Brain microvascular endothelial cell (primary cell): ENCODE results near the gene ANGEL1.

Experiments
- DNase-seq: peaks from one replicate; pipeline ENCODE4 v3.0.0-alpha.2; 2020
- H3K27ac ChIP-seq: fragments of 250-450 bp; sonication (Bioruptor Pico); 2 replicates; pipeline ENCODE4 v1.5.1; 2020; ENCODE audit warnings: mild to moderate bottlenecking, moderate library complexity
- H3K27me3 ChIP-seq: fragments of 250-450 bp; sonication (Bioruptor Pico); replicated peaks from 2 replicates; pipeline ENCODE4 v1.5.1; 2020; ENCODE audit warnings: mild to moderate bottlenecking
- H3K36me3 ChIP-seq: fragments of 250-450 bp; sonication (Bioruptor Pico); replicated peaks from 2 replicates; pipeline ENCODE4 v1.5.1; 2020; ENCODE audit warnings: mild to moderate bottlenecking
- H3K4me3 ChIP-seq: 2 replicates; pipeline ENCODE4 v1.5.1; 2011; ENCODE audit warnings: low read depth, mild to moderate bottlenecking, control low read depth, low read length, moderate library complexity
- CTCF ChIP-seq: IDR thresholded peaks from 2 replicates; pipeline ENCODE4 v1.5.1; 2011; ENCODE audit warnings: low read depth, mild to moderate bottlenecking, moderate library complexity, low read length, control low read depth, inconsistent platforms; ENCODE audit errors: missing control alignments
- in situ Hi-C: cut with HindIII; loops from 2 replicates; pipeline ENCODE4 v1.10.0; 2017; ENCODE audit warnings: low sequenced_read_pairs, low pct_ligation_motif_present

Gene ANGEL1

GRCh38 chr14:76784266-76784874 lies 28.3 kb downstream of the ANGEL1 start:
- Histone ChIP-seq H3K27me3 (no peaks in the 10 kb centered on the region), H3K36me3 (peaks cover 6% of the 10 kb centered on the region), H3K27ac (no peak overlapping the region), H3K4me3 (no peak overlapping the region)
- in situ Hi-C loops, result no loop called here
- no peak for DNase-seq
- TF ChIP-seq CTCF, result no peak

DNA sequence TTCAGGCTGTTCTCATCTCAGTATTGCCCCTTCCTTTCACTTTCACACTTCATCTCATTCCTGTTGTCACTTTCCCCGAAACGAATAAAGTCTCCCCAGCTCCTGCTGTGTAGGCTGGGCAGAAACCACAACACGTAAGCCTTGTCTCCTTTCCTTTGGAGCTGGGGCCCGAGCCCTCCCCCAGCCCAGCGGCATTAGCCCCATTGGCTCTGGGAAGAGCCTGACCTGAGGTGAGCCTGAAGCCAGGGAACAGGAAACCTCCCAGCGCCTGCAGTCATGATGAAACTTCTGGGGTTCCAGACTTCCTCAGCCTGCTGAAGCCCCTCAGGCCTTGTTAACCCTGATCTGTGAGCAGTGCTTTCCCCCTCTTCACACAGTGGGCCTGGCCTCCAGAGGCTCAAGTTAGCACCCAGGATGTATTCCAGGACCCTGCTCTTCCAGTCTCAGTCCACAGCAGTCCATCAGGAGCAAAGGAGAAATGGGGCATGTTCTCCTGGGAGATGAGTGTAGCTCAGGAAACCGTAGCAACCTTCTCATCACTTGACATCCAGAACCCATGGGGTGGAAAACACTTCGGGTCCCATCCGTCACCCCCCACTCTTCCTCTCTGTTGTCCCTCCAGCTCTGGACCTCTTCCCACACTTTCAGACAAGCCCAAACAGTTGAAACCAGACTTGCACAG lies 29.7 kb downstream of the ANGEL1 start:
- Histone ChIP-seq H3K27ac (no peak overlapping the region), H3K36me3 (no peaks in the 10 kb centered on the region), H3K27me3 (no peaks in the 10 kb centered on the region), H3K4me3 (no peak overlapping the region)
- TF ChIP-seq CTCF, result no peak
- in situ Hi-C loops, result no loop called here
- DNase-seq, result no peak

DNA sequence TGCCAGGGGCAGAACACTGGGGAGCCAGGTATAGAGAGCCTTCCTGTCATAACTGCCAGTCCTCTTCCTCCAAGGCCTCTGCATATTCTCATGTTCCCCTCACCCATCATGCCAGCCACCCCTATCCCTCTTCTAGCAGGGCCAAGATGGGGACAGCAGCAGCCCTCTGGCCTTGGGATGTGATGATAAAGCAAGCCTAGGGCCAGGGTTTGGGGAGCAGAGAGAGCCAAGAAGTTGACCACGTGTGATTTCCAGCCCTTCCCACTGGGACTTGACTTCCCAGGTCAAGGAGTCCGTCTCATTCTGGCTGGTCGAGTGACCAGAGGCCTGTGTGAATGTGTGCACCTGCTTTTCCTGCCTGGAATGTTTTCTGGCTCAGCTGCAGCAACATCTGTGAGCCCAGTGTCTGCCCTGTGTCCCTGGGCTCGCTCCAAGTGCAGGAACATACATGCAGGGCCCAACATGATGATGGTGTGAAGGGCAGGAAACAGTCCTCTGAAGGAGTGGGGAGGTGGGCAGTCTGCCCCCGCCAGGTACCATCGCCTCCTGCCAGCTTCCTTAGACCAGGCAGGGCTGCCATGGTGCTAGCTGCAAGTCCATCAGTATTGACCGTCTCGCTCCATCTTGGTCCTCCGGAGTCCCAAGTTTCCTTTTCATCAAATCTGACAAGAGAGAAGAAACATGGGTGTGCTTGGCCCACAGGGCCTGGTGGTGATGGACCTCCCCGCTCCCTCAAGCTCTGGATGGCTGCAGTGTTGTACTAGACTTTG lies 30.4 kb downstream of the ANGEL1 start:
- no peaks in the 10 kb centered on the region for H3K27me3 ChIP-seq
- H3K4me3 ChIP-seq, result no peak overlapping the region
- H3K36me3 ChIP-seq, result no peaks in the 10 kb centered on the region
- no peak for TF ChIP-seq CTCF
- no peak for DNase-seq
- in situ Hi-C loops, result no loop called here
- no peak overlapping the region for H3K27ac ChIP-seq

GRCh38 chr14:76781648-76782051 lies 31.0 kb downstream of the ANGEL1 start:
- TF ChIP-seq CTCF, result no peak
- Histone ChIP-seq H3K4me3 (no peak overlapping the region), H3K27ac (no peak overlapping the region), H3K36me3 (no peaks in the 10 kb centered on the region), H3K27me3 (no peaks in the 10 kb centered on the region)
- DNase-seq, result no peak
- in situ Hi-C loops, result no loop called here

- H3K27ac ChIP-seq, result no peak overlapping the region
- no peak overlapping the region for H3K4me3 ChIP-seq
- DNase-seq, result no peak
- in situ Hi-C loops, result no loop called here
- no peaks in the 10 kb centered on the region for H3K36me3 ChIP-seq
- TF ChIP-seq CTCF, result peak; percentile 1
- no peaks in the 10 kb centered on the region for H3K27me3 ChIP-seq
These were observed 31.6 kb downstream of the ANGEL1 start for GRCh38 chr14:76780875-76781647.
